Mesendoderm (in vitro differentiated cells): ENCODE results near the gene MREG.
"Not testable (repeated sequence)": the region's sequence is repeated elsewhere in the genome, so short reads cannot be mapped to it uniquely, and the experiment has no call there.

ENCODE experiments used
- DNase-seq: peaks from one replicate; pipeline ENCODE4 v3.0.0; 2013
- H2AK5ac ChIP-seq: 2 replicates; pipeline ENCODE4 v1.6.1; 2013; ENCODE audit warnings: low read length, inconsistent platforms
- H2BK120ac ChIP-seq: 2 replicates; pipeline ENCODE4 v1.6.1; 2013; ENCODE audit warnings: low read depth, mild to moderate bottlenecking, low read length, moderate library complexity, mixed read lengths
- H2BK15ac ChIP-seq: replicated peaks from 2 replicates; pipeline ENCODE4 v1.6.1; 2013; ENCODE audit warnings: low read depth, mild to moderate bottlenecking, moderate library complexity
- H2BK5ac ChIP-seq: 2 replicates; pipeline ENCODE4 v1.6.1; 2013; ENCODE audit warnings: low read length, inconsistent platforms
- H3K18ac ChIP-seq: 2 replicates; pipeline ENCODE4 v1.6.1; 2013; ENCODE audit warnings: mild to moderate bottlenecking, low read length, mixed read lengths
- H3K23ac ChIP-seq: one replicate; pipeline ENCODE4 v1.6.1; 2013; ENCODE audit warnings: low read length
- H3K27ac ChIP-seq: 2 replicates; pipeline ENCODE4 v1.5.1; 2013; ENCODE audit warnings: low read depth, mild to moderate bottlenecking, inconsistent platforms, low read length, moderate library complexity
- H3K27me3 ChIP-seq: 2 replicates; pipeline ENCODE4 v1.6.1; 2013; ENCODE audit warnings: low read length, control low read depth, mild to moderate bottlenecking, inconsistent platforms; ENCODE audit not compliant: insufficient read depth, poor library complexity
- H3K36me3 ChIP-seq: 2 replicates; pipeline ENCODE4 v1.6.1; 2013; ENCODE audit warnings: low read length, inconsistent platforms; ENCODE audit not compliant: control insufficient read depth, insufficient read depth
- H3K4ac ChIP-seq: one replicate; pipeline ENCODE4 v1.6.1; 2013; ENCODE audit warnings: low read depth, mild to moderate bottlenecking, low read length, moderate library complexity
- H3K4me1 ChIP-seq: 2 replicates; pipeline ENCODE4 v1.6.1; 2013; ENCODE audit warnings: low read depth, low read length, inconsistent platforms; ENCODE audit not compliant: control insufficient read depth
- H3K4me2 ChIP-seq: 2 replicates; pipeline ENCODE4 v1.6.1; 2013; ENCODE audit warnings: low read length
- H3K4me3 ChIP-seq: 2 replicates; pipeline ENCODE4 v1.5.1; 2013; ENCODE audit warnings: mild to moderate bottlenecking, low read length
- H3K56ac ChIP-seq: one replicate; pipeline ENCODE4 v1.6.1; 2013; ENCODE audit warnings: low read length
- H3K79me1 ChIP-seq: 2 replicates; pipeline ENCODE4 v1.6.1; 2013; ENCODE audit warnings: low read length, inconsistent platforms
- H3K79me2 ChIP-seq: 2 replicates; pipeline ENCODE4 v1.6.1; 2013; ENCODE audit warnings: mild to moderate bottlenecking, low read length; ENCODE audit not compliant: control insufficient read depth, insufficient read depth
- H3K9ac ChIP-seq: 2 replicates; pipeline ENCODE4 v1.6.1; 2013; ENCODE audit warnings: low read length, inconsistent platforms
- H4K5ac ChIP-seq: one replicate; pipeline ENCODE4 v1.6.1; 2013; ENCODE audit warnings: low read length
- H4K8ac ChIP-seq: one replicate; pipeline ENCODE4 v1.6.1; 2013; ENCODE audit warnings: low read depth, mild to moderate bottlenecking, control low read depth, low read length, moderate library complexity
- WGBS: extraction: QIAGEN DNeasy Blood & Tissue Kit; methylation state at CpG from one replicate; pipeline ENCODE4 v1.1.7; 2013; ENCODE audit warnings: low lambda C conversion rate, missing lambda C conversion rate; ENCODE audit not compliant: insufficient coverage; ENCODE audit errors: extremely low coverage; 5-methylcytosine and 5-hydroxymethylcytosine counted together

Gene MREG

GRCh38 chr2:215929602-215930335 lies 83.6 kb downstream of the MREG start:
- Histone ChIP-seq H4K8ac (no peak overlapping the region), H3K18ac (peak overlapping the region; percentile 3), H2BK5ac (peak overlapping the region; percentile 75), H4K5ac (no peak overlapping the region), H3K9ac (no peak overlapping the region), H3K27ac (peak overlapping the region; percentile 2), H2BK15ac (no peak overlapping the region), H3K79me2 (no peaks in the 10 kb centered on the region), H2AK5ac (no peak overlapping the region), H3K79me1 (no peaks in the 10 kb centered on the region), H3K4me3 (no peak overlapping the region), H3K36me3 (no peaks in the 10 kb centered on the region), H3K4me1 (peaks cover 4% of the 10 kb centered on the region), H3K56ac (peak overlapping the region; percentile 68), H2BK120ac (no peak overlapping the region), H3K27me3 (no peaks in the 10 kb centered on the region), H3K4me2 (no peak overlapping the region), H3K4ac (no peak overlapping the region), H3K23ac (no peak overlapping the region)
- peak; percentile 58 for DNase-seq
- no CpG with 5 or more reads among the region's 6 CpGs for WGBS

- peak overlapping the region; percentile 62 for H3K56ac ChIP-seq
- no peak overlapping the region for H3K9ac ChIP-seq
- H3K4me1 ChIP-seq: peaks cover 4% of the 10 kb centered on the region
- H3K79me2 ChIP-seq: no peaks in the 10 kb centered on the region
- H4K8ac ChIP-seq: no peak overlapping the region
- H2BK120ac ChIP-seq: no peak overlapping the region
- H3K4me3 ChIP-seq: no peak overlapping the region
- no peak for DNase-seq
- H3K27ac ChIP-seq: no peak overlapping the region
- no peak overlapping the region for H2AK5ac ChIP-seq
- no peak overlapping the region for H3K4me2 ChIP-seq
- no peak overlapping the region for H3K4ac ChIP-seq
- no peak overlapping the region for H4K5ac ChIP-seq
- H2BK5ac ChIP-seq: peak overlapping the region; percentile 39
- H3K23ac ChIP-seq: no peak overlapping the region
- WGBS: no CpG with 5 or more reads among the region's 11 CpGs
- H3K27me3 ChIP-seq: no peaks in the 10 kb centered on the region
- no peak overlapping the region for H3K18ac ChIP-seq
- H3K36me3 ChIP-seq: no peaks in the 10 kb centered on the region
- H2BK15ac ChIP-seq: no peak overlapping the region
- H3K79me1 ChIP-seq: no peaks in the 10 kb centered on the region
These were observed 85.3 kb downstream of the MREG start for GRCh38 chr2:215928086-215928485.

- H3K4me2 ChIP-seq, H3K56ac ChIP-seq, H2BK120ac ChIP-seq, H3K18ac ChIP-seq, H3K4ac ChIP-seq, H3K79me1 ChIP-seq, H3K9ac ChIP-seq, H2AK5ac ChIP-seq, H3K27me3 ChIP-seq, H4K8ac ChIP-seq, H3K23ac ChIP-seq, H2BK5ac ChIP-seq, H3K4me3 ChIP-seq, H3K4me1 ChIP-seq, H3K36me3 ChIP-seq, H3K79me2 ChIP-seq, H3K27ac ChIP-seq, H4K5ac ChIP-seq, H2BK15ac ChIP-seq, DNase-seq: not testable (repeated sequence)
- no CpG with 5 or more reads among the region's 6 CpGs for WGBS
These were observed 86.4 kb downstream of the MREG start for GRCh38 chr2:215926992-215927391.

- peak; percentile 40 for DNase-seq
These were observed 91.5 kb downstream of the MREG start for GRCh38 chr2:215921895-215922294.

GRCh38 chr2:215920244-215921100 lies 92.9 kb downstream of the MREG start:
- H3K4me3 ChIP-seq: no peak overlapping the region
- H3K4ac ChIP-seq: peak overlapping the region; percentile 55
- H3K9ac ChIP-seq: no peak overlapping the region
- no peak overlapping the region for H2BK15ac ChIP-seq
- H4K5ac ChIP-seq: no peak overlapping the region
- no peaks in the 10 kb centered on the region for H3K79me2 ChIP-seq
- H3K27ac ChIP-seq: no peak overlapping the region
- DNase-seq: peak; percentile 82
- H4K8ac ChIP-seq: no peak overlapping the region
- H3K4me1 ChIP-seq: peaks cover 2% of the 10 kb centered on the region
- H3K27me3 ChIP-seq: no peaks in the 10 kb centered on the region
- peak overlapping the region; percentile 44 for H3K56ac ChIP-seq
- no peaks in the 10 kb centered on the region for H3K79me1 ChIP-seq
- peak overlapping the region; percentile 68 for H2AK5ac ChIP-seq
- no CpG with 5 or more reads among the region's 8 CpGs for WGBS
- no peak overlapping the region for H3K23ac ChIP-seq
- H3K4me2 ChIP-seq: no peak overlapping the region
- H3K18ac ChIP-seq: no peak overlapping the region
- H2BK5ac ChIP-seq: no peak overlapping the region
- H3K36me3 ChIP-seq: no peaks in the 10 kb centered on the region
- no peak overlapping the region for H2BK120ac ChIP-seq

More at GRCh38 chr2:215921895-215922294, 91.5 kb downstream of the MREG start:
- Histone ChIP-seq H3K4ac (peak overlapping the region; percentile 63), H3K4me2 (no peak overlapping the region), H3K4me3 (no peak overlapping the region), H3K27ac (peak overlapping the region; percentile 29), H4K8ac (no peak overlapping the region), H3K36me3 (no peaks in the 10 kb centered on the region), H3K4me1 (peaks cover 2% of the 10 kb centered on the region), H3K79me1 (no peaks in the 10 kb centered on the region), H2BK5ac (peak overlapping the region; percentile 1), H3K27me3 (no peaks in the 10 kb centered on the region), H2AK5ac (no peak overlapping the region), H2BK15ac (no peak overlapping the region), H3K23ac (no peak overlapping the region), H3K79me2 (no peaks in the 10 kb centered on the region), H3K56ac (peak overlapping the region; percentile 58), H2BK120ac (peak overlapping the region; percentile 49), H3K9ac (no peak overlapping the region), H4K5ac (no peak overlapping the region), H3K18ac (peak overlapping the region; percentile 83)
- no CpG with 5 or more reads among the region's 3 CpGs for WGBS
